ENCODE results near the gene ADGRA1.

DNA sequence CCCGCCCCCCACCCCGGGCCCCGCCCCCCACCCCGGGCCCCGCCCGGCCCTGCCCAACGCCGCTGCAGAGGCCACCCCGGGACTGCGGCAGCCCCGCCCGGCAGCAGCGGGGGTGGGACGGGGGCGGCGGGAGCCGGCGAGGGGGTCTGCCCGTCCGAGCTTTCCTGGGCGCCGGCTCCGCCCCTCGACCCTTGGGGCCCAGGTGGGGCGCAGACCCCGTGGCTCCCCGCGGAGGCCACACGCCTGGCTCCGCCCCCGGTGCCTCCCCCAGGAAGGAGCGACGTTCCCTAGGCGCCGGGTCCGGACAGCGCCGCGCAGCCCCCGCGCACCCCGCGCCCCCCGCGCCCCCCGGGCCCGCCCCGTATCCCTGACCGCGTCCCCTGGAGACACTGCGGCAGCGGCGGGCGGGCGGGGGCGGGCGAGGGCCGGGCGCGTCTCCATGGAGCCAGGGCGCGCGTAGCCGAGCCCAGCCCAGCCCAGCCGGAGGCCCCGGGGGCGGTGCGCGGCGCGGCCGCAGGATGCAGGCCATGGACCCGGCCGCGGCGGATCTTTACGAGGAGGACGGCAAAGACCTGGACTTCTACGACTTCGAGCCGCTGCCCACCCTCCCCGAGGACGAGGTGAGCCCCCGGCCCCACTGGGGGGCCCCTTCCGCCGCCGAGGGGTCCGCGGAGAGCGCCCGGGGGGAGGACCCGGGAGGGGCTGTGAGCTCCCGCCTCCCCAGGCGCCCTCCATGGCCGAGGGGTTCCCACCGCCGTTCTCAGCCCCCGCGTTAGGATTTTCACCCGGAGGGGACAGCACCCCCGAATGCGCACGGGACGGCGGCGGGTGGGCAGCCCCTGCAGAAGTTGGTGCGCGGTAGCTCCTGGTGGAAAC is 72.5 kb downstream of the ADGRA1 start, which contains the start of gene KNDC1:
- TF ChIP-seq EZH2 (IDR thresholded peaks at IDR 0.05; ENCODE audit: borderline replicate concordance, low read length): no peak
- TF ChIP-seq, protein P1, sequence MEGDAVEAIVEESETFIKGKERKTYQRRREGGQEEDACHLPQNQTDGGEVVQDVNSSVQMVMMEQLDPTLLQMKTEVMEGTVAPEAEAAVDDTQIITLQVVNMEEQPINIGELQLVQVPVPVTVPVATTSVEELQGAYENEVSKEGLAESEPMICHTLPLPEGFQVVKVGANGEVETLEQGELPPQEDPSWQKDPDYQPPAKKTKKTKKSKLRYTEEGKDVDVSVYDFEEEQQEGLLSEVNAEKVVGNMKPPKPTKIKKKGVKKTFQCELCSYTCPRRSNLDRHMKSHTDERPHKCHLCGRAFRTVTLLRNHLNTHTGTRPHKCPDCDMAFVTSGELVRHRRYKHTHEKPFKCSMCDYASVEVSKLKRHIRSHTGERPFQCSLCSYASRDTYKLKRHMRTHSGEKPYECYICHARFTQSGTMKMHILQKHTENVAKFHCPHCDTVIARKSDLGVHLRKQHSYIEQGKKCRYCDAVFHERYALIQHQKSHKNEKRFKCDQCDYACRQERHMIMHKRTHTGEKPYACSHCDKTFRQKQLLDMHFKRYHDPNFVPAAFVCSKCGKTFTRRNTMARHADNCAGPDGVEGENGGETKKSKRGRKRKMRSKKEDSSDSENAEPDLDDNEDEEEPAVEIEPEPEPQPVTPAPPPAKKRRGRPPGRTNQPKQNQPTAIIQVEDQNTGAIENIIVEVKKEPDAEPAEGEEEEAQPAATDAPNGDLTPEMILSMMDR (conservative IDR thresholded peaks at IDR 0.05 in 1 of 2, IDR thresholded peaks at IDR 0.05 in 1 of 2; ENCODE audit: extremely low read depth in 1 of 2, insufficient read depth in 1 of 2, low read depth in 1 of 2, low read length in 2 of 2): no peak

Measured in mammary epithelial cell (primary cell).